Measurements from ENCODE around the gene ALKBH5.
"Not testable (repeated sequence)": the region's sequence is repeated elsewhere in the genome, so short reads cannot be mapped to it uniquely, and the experiment has no call there.

ALKBH5 gene

DNA sequence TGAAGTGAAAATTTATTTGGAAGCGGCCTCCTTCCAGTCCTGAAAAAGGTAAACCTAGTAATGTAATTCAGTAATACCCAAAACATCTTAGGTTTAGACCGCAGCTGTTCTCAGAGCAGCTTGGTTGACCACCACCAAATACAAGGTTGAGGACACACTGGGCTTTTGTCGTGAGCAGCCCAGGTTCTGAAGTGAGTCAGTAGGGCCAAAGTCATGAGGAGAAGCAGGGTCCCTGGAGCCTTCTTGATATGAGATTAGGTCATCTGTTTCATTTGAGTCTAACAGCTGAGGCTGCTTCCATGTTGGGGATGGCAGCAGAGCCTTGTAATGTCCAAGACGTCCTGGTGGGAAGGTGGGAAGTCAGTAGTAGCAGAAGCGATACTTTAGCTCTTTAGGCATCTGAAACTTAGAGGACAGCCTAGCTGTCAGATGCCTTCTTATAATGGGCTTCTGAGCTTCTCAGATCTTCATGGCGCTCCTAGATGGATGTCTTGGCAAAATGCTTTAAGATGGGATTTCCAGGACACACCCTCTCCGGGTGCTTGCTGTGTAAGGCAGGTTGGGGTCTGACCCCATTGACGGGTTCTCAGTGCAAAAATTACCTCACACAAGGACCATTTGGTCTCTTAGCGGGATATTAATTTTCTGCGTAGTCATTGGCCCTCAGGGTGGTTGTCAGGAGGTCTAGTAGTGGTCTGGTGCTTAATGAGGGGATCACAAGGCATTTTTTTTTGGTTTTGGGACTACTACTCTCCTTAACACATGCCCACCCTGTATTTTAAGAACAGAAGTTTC is 2.4 kb downstream of the ALKBH5 start:
- no peak for DNase-seq

DNA sequence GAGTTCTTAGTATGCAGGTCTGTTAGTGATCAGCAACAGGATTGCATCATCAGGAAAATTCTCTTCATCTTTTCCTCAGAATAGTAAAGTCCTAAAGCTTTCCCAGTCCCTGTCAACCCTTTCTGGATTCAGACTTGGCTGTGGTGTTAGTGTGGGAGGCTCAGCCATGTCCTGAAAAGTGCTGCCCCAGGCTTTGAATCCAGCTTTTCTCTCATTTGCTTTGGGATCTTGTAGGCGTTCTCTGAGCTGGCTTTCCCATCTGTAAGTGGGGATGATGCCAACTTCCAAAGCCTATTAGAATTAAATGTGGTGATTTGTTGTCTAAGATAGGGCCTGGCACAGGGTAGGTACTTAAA is 3.0 kb downstream of the ALKBH5 start:
- peak in 1 of 14 donors; percentile 15 for DNase-seq

DNA sequence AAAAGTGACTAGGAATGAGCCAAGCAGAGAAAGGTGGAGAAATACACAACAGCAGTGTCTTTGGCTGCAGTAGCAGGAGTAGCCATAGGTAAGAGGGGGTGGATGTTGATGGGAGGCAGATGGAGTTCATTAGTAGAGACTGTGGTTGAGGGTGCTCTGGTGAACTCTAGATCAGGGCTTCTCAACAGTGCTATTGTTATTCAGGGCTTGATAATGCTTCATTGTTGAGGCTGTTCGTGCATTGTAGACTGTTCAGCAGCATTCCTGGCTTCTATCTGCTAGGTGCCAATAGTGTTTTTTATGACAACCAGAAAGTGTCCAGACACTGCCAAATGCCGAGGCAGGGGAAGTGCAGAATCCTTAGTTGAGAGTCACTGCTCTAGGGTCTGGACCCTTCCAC is 3.6 kb downstream of the ALKBH5 start:
- peak in 6 of 14 donors; percentile 7 to 53 (median 27) for DNase-seq

DNA sequence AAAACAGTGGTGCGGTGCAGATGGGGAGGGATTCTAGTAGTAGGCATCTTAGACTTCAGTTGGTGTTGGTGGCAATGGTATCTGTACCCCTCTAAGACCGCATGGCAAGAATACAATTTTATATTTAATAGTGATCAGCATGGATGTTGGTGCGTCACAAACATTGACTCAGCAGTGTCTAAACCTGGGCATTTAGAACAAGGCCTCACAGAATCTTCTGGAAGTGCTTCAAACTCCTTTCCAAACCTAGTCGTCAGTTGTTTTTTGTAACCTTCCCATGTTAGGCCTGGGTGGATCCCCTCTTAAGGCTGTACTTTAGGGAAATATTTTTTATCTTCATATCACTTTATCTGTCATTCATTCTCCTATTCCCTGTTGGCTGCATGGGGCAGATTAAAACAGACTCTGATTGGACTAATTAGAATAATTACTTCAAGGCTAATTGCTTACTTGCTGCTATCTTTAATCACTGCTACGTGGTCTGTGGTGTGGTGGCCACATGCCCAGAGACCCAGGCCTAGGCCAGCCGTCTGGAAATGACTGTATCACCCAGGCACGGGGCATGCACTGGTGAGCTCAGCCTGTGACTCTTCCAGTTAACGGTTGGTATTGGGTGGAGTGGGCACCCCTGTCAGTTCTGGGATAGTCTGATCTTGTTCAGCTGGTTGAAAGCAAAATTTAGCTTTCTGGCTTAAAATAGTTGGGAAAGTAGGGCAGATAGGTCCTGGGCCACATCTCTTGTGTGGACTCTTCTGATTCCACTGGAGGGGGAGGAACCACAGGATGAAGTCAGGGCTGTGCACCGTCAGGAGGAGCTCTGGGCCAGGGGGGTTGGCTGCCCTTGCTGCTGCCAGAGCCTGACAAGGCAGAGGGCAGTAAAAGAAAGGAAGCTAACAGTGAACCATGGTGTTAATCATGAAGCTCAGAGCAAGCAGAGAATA is 4.5 kb downstream of the ALKBH5 start:
- DNase-seq = peak in 2 of 14 donors; percentile 15 to 65

DNA sequence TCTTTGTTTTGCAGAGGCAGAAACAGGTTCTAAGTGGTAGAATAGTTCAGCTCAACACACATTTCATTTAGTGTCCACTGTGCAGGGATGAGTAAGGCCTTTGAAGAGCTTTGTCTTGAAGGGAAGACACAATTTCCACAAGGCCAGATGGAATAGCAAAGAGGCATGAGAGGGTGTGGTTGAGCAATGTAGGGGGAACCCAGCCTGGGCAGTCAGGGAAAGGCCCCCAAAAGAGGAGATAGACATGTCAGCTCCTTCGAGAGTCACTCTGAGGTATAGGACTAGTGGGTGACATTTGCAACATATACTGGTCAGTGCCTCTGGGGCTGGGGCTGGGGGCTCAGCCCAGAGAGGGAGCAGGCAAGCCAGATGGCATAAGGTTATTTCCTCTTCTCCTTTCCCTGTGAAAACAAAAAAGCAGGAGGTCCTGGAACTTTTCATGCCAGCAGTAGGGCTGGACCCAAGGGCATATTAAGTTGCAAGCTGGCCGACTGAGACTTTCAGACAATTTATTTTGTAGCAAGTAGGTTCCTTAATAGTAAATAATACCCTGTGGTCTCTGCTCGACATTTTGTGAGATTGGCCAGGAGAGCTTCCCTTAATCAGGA is 7.1 kb downstream of the ALKBH5 start:
- DNase-seq = no peak

DNA sequence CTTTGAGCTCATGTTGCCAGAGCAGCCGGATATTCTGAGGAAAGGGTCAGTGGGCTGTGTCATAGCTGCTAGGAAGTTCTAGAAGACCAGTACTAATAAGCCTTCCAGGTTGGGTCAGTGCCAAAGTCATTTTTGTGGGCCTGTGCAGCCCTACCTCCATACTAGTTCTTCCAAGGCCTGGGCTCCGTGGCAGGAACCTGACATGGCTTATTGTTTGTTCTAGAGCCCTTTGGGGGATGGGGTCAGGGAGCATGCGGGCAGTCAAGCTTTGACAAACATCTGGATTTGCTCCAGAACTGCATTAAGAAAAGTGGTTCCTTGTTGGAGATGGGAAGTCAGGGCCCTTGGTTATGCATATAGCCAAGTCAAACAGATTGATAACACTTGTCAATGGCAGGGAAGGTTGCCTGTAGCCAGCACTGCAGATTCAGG is 7.6 kb downstream of the ALKBH5 start:
- no peak for DNase-seq

DNA sequence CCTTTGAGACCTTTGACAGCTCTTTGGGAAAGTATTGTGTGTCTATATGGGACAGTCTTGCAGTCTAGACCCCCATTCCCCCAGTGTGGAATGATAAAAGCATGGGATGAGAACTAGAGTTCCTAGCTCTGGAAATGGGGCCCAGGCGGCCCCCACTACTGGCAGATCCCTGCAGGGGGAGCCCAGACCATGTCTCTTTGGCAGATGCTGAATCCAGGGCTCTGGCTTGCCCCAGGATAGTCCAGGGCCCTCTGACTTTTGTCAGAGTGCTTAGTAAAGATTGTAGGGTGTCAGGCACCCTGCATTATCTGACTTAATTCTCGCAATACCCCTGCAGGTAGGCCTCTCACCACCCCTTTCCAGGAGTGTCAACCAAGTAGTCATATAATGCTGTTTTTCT is 8.3 kb downstream of the ALKBH5 start:
- DNase-seq = no peak

DNA sequence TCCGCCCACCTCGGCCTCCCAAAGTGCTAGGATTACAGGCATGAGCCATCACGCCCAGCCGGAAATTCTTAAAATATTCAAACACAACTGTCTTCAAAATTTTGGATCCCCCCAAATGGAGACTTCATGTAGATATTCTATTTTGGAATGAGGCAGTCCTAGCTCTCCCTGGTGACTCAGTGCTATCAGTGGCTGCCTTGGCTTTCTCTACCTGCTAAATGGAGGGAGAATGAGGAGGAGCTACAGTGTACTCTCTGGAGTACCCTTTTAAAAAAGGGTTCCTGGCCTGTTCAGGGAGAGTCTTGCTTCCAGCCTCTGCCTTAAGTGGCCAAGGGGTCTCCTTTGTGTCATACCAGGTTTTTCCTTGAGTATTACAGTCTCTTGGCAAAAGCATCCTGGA is 10.8 kb downstream of the ALKBH5 start:
- DNase-seq = no peak

DNA sequence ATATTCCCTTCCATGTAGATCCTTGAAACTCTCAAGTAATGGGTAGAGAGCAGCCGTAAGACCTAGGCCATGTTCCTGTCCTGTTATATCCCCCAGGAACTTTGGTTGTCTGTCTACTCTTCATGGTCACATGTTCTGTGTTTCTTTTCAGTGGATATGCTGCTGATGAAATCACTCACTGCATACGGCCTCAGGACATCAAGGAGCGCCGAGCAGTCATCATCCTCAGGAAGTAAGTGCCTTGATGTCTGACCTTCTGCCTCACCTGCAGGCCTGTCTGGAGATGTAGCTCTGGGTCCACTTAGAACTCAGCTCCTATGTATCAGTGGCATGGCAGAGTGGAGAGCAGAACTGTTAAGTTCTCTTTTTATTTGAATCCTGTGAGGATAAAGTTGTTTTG is 11.2 kb downstream of the ALKBH5 start:
- DNase-seq = no peak

DNA sequence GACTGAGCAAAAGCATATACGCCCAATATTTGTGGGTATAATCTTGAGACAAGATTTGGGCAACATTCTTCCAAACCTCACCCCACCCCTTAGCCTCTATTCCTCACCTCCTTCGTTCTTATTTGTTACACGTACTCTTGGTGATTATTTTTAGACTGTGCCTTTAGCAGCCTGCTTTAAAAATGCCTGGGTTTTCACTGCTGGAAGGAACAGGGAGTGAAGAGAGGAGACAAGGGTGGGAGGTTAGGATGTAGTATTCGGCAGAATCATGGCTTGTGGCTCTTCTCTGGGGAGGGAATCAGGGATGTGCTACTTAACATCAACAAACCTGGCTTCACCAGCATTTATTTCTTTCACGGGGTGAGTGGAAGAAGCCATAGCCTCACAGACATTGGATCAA is 11.6 kb downstream of the ALKBH5 start:
- no peak for DNase-seq

DNA sequence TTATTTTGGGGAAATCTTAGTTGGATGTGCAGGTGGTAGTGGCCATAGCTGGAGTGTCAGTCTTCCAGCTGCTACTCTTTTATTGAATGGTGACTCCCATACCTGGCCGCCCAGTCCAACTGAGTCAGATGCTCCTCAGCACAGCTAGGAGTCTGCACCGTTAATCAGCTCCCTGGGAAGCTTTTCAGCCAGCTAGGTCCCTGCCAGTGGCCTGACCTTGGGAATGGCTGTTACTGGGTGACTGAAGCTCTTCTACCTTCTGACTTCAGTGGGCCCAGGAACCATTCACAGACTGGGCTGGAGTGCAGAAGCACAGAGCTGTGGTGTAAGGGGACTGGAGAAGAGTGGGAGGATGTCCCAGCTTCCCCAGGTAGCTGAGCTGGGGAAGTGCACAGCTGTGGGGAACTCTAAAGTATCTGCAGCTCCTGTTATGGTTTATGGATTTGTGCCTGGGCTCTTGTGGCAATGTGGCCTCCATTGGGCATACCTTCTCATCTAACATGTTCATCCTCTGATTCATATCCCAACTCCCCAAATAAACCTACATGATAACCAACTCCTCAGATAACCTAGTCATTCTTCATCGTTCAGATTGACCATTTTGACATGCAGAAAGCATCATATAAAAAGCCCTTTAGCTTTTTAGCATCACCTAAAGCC is 14.0 kb downstream of the ALKBH5 start:
- DNase-seq = no peak

DNA sequence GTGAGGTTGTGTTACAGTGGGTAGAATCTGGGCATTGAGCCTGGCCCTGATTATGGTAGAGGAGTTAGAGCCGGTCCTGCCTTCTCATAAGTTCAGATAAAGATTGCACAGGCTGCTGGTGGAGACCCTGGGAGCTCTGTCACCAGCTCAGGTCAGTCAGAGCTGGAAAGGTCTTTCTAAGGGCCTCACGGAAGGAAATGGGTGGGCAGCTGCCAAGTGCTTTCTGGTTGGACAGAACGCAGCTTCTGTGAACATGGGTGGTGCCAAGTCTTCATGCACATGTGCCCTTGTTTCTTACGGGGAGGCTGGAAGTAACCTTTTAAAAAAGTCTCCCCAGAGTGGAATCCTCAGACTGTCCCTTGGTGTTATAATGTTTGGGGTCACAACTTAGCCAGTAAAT is 14.9 kb downstream of the ALKBH5 start:
- DNase-seq = no peak

DNA sequence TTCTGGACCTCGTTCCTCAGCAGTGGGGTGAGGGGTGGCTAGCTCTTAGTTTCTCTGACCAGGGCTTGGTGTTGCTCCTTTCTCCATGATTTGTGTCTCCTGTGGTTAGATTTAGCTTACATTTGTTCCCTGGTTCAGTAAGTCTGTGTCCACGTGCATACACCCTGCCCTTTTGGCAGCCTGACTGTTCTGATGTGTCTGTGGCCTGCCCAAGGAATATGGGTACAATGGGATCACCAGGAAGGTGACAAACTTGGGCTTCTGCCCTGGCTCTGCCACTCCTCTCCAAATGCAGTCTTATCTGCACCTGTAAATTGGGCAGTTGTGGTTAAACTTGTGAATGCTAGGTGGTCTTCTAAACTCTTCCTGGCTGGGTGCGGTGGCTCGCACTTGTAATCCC is 17.5 kb downstream of the ALKBH5 start:
- no peak for DNase-seq

DNA sequence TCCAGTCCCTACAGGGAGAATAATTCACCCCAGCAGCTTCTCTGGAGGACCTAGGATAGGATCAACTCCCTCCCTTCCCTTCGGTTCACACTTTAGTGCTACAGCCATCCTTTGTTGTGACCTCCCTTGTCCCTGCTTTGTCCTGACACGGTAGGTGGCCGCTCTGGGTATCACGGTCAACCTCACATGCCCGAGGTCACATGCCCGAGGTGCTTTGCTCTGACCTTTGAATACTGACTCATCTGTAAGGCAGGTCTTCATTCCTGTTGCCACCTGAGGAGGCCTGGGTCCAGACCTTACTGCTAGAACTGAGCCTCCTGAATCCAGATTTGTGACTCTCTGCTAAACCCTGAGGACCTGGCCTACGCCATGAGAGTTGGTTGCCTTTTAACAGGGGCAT is 19.7 kb downstream of the ALKBH5 start:
- no peak for DNase-seq

DNA sequence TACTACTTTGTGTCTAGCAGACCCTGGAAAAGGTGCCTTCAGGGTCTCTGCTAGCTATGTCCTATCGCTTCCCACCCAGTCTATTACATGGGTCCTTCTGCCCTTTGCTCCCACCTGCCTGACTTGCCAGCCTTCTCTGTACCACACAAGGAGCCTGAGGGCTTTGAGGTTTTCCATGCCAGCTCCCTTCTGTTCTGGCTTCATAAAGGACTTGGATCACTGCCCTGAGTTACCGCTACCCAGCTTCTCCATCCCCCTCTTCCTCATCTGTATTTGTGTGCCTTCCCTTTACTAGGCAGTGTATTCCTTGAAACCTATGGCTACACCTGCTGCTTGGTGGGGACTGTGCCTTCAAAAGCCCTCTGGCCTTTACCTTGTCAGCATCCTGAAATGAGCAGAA is 22.2 kb downstream of the ALKBH5 start:
- no peak for DNase-seq

DNA sequence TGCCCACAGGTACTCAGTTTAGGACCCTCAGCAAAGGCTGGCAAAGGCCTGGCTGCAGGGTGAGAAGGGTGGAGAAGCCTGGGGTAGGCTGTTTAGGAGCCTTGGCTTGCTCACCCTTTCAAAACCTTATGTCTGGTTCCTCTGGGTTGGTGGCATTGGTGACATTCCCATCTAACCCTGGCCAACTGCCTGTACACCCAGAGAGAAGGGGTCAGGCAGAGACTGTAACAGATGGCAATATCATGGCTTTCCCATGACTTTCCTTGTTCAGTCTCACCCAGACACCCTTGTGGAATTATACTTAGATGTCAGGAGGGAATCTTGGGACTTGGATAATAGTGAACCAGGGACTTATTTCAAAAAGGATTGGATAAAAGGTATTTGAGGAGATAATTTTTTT is 23.3 kb downstream of the ALKBH5 start:
- DNase-seq = peak in 1 of 14 donors; percentile 9

DNA sequence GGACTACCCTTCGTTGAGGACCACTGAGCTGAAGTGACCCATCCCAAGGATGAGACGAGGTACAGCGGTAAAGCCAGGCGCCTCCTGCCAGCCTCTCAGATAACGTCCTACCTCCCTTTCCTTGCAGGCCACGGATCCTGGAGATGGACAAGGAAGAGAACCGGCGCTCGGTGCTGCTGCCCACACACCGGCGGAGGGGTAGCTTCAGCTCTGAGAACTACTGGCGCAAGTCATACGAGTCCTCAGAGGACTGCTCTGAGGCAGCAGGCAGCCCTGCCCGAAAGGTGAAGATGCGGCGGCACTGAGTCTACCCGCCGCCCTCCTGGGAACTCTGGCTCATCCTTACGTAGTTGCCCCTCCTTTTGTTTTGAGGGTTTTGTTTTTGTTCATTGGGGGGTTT is 24.5 kb downstream of the ALKBH5 start:
- DNase-seq = no peak

DNA sequence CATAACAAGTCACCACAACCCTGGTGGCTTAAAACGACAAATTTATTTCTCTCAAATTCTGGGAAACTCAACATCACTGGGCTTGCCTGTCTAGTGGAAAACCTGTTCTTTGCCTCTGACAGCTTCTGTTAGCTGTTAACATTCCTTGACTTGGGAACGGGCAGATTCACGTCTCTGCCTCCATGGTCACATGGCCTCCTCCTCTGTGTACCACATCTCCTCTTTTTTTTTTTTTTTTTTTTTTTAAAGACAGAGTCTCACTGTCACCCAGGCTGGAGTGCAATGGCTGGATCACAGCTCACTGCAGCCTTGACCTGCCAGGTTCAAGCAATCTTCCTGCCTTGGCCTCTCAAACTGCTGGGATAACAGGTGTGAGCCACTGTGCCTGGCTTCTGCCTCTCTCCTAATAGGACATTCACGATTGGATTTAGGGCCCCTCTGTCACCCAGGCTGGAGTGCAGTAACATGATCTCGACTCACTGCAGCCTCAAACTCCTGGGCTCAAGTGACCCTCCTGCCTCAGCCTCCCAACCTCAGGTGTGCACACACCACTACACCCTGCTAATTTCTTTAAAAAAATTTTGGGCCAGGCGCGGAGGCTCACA is 30.1 kb downstream of the ALKBH5 start:
- DNase-seq = no peak

DNA sequence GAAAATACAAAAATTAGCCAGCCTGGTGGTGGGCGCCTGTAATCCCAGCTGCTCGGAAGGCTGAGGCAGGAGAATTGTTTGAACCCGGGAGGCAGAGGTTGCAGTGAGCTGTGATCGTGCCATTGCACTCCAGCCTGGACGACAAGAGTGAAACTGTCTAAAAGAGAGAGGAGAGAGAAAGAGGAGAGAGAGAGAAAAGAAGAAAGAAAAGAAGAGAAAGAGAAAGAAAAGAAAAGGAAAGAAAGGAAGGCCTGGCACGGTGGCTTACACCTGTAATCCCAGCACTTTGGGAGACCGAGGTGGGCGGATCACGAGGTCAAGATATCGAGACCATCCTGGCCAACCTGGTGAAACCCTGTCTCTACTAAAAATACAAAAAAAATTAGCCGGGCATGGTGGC is 33.3 kb downstream of the ALKBH5 start:
- not testable (repeated sequence) for DNase-seq

DNA sequence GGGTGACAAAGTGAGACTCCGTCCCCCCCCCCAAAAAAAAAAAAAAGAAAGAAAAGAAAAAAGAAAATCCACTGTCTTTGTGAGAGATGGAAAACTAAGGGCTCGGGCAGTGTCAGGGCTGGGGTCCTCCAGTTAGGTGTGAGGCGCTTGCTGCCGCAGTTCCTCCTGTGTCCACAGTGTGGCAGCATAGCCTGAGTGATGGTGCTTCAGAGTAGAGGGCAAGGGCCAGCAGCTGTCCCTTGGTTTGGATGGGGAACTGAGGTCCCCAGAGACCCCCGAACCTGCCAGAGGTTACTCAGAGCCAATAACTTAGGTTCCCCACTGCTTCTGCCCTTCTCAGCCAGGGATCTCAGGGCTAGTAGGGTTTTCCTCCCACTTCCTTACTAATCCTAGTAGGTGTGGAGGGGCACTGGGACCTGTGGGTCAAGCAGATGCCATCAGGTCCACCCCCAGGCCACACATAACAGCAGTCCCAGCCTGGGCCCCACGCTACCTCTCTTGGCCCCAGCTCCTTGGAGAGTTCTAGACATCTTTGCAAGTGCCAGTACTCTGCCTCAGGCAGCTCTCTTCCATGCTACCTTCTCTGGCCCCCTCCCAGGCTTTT is 33.9 kb downstream of the ALKBH5 start:
- peak in 9 of 14 donors; percentile 32 to 69 (median 55) for DNase-seq

DNA sequence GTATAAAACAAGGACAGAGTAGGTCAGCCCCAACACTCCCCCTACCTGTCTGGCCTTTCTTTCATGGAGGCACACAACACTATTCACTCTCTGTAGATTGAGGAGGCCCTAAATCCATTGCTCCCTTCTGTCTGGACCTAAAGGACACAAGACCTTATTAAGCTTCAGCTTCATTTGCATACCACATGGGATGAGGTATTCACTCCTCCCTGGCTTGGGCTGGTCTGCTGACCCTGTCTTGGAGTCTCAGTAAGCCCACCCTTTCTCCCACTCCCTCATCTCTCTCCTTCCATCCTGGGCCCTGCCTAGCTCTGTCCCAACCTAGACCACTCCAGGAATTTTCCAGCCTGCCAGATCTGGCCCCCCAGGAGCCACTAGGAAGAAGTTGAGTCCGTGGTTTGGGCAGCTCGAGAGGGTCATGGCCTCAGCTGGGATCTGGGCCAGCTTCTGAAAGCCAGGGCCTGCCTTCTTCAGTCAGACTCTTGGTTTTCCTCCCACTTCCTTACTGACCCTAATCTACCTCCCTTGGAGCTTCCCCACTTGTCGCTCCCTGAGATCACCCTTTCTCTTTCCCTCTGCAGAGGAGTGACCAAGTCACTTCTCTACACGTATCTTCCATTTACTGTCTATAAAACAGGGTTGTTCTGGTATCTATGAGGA is 35.3 kb downstream of the ALKBH5 start:
- no peak for DNase-seq

All from C1 segment of cervical spinal cord (tissue), 14 donors.